Muscle layer of duodenum (tissue), 2 donors: ENCODE measurements around the gene ETNK2.

ENCODE experiments used
- H3K27ac ChIP-seq: one replicate; pipeline ENCODE4 v1.7.0; 2013; ENCODE audit warnings: mild to moderate bottlenecking, low read length
- H3K27me3 ChIP-seq: one replicate; pipeline ENCODE4 v1.7.0; 2013; ENCODE audit warnings: low read depth, mild to moderate bottlenecking, control low read depth, low read length
- H3K36me3 ChIP-seq, 2 donors: one replicate each; pipeline ENCODE4 v1.7.0; 2013; ENCODE audit warnings: low read length in 2 of 2, control low read depth in 1 of 2, mild to moderate bottlenecking in 1 of 2; ENCODE audit not compliant: insufficient read depth in 2 of 2, control insufficient read depth in 1 of 2
- H3K4me1 ChIP-seq, 2 donors: one replicate each; pipeline ENCODE4 v1.7.0; 2013; ENCODE audit warnings: low read length in 2 of 2, mild to moderate bottlenecking in 2 of 2, control low read depth in 1 of 2, moderate library complexity in 1 of 2; ENCODE audit not compliant: insufficient read depth in 2 of 2, control insufficient read depth in 1 of 2
- H3K4me3 ChIP-seq, 2 donors: one replicate each; pipeline ENCODE4 v1.7.0; 2013; ENCODE audit warnings: low read length in 2 of 2, low read depth in 1 of 2, mild to moderate bottlenecking in 1 of 2
- H3K9me3 ChIP-seq, 2 donors: one replicate each; pipeline ENCODE4 v1.7.0; 2013; ENCODE audit warnings: low read length in 2 of 2, control low read depth in 1 of 2, mild to moderate bottlenecking in 1 of 2; ENCODE audit not compliant: control insufficient read depth in 1 of 2
- donor health status: healthy.

ETNK2 gene

GRCh38 chr1:204192046-204192445 is 40.2 kb upstream of the ETNK2 start:
- no peak overlapping the region for H3K27ac ChIP-seq
- peaks cover 7% of the 10 kb centered on the region for H3K27me3 ChIP-seq
- no peaks in the 10 kb centered on the region for H3K9me3 ChIP-seq
- H3K36me3 ChIP-seq, result no peaks in the 10 kb centered on the region
- no peak overlapping the region for H3K4me3 ChIP-seq
- no peaks in the 10 kb centered on the region for H3K4me1 ChIP-seq

- Histone ChIP-seq H3K27me3 (peaks cover 7% of the 10 kb centered on the region), H3K36me3 (no peaks in the 10 kb centered on the region), H3K27ac (no peak overlapping the region), H3K4me1 (no peaks in the 10 kb centered on the region), H3K4me3 (no peak overlapping the region), H3K9me3 (no peaks in the 10 kb centered on the region)
Observed at GRCh38 chr1:204191456-204191855, 39.6 kb upstream of the ETNK2 start.

GRCh38 chr1:204190212-204191211 is 38.7 kb upstream of the ETNK2 start:
- H3K4me3 ChIP-seq, result no peak overlapping the region
- no peaks in the 10 kb centered on the region for H3K4me1 ChIP-seq
- peaks cover 7% of the 10 kb centered on the region for H3K27me3 ChIP-seq
- no peaks in the 10 kb centered on the region for H3K9me3 ChIP-seq
- H3K36me3 ChIP-seq, result no peaks in the 10 kb centered on the region
- H3K27ac ChIP-seq, result no peak overlapping the region

- Histone ChIP-seq H3K9me3 (no peaks in the 10 kb centered on the region), H3K27me3 (peaks cover 7% of the 10 kb centered on the region), H3K36me3 (no peaks in the 10 kb centered on the region), H3K27ac (no peak overlapping the region), H3K4me3 (no peak overlapping the region), H3K4me1 (no peaks in the 10 kb centered on the region)
Observed at GRCh38 chr1:204188959-204189639, 37.3 kb upstream of the ETNK2 start.

GRCh38 chr1:204186597-204186996 is 34.8 kb upstream of the ETNK2 start:
- Histone ChIP-seq H3K27me3 (peaks cover 7% of the 10 kb centered on the region), H3K27ac (no peak overlapping the region), H3K4me1 (no peaks in the 10 kb centered on the region)

GRCh38 chr1:204181116-204181515 is 29.3 kb upstream of the ETNK2 start:
- Histone ChIP-seq H3K36me3 (no peaks in the 10 kb centered on the region), H3K9me3 (no peaks in the 10 kb centered on the region), H3K27me3 (no peaks in the 10 kb centered on the region), H3K27ac (no peak overlapping the region), H3K4me3 (no peak overlapping the region), H3K4me1 (no peaks in the 10 kb centered on the region)

More at GRCh38 chr1:204186597-204186996, 34.8 kb upstream of the ETNK2 start:
- Histone ChIP-seq H3K4me3 (no peak overlapping the region), H3K36me3 (no peaks in the 10 kb centered on the region), H3K9me3 (no peaks in the 10 kb centered on the region)

GRCh38 chr1:204180133-204180532 is 28.3 kb upstream of the ETNK2 start:
- no peaks in the 10 kb centered on the region for H3K4me1 ChIP-seq
- H3K27ac ChIP-seq, result no peak overlapping the region
- H3K27me3 ChIP-seq, result no peaks in the 10 kb centered on the region
- H3K9me3 ChIP-seq, result no peaks in the 10 kb centered on the region
- no peaks in the 10 kb centered on the region for H3K36me3 ChIP-seq
- no peak overlapping the region for H3K4me3 ChIP-seq

- Histone ChIP-seq H3K4me1 (no peaks in the 10 kb centered on the region), H3K27me3 (no peaks in the 10 kb centered on the region), H3K36me3 (no peaks in the 10 kb centered on the region), H3K4me3 (no peak overlapping the region), H3K9me3 (no peaks in the 10 kb centered on the region), H3K27ac (no peak overlapping the region)
Observed at GRCh38 chr1:204178487-204179281, 26.8 kb upstream of the ETNK2 start.

GRCh38 chr1:204177133-204177532 is 25.3 kb upstream of the ETNK2 start:
- Histone ChIP-seq H3K27ac (no peak overlapping the region), H3K36me3 (no peaks in the 10 kb centered on the region), H3K4me1 (no peaks in the 10 kb centered on the region), H3K9me3 (no peaks in the 10 kb centered on the region), H3K4me3 (no peak overlapping the region), H3K27me3 (no peaks in the 10 kb centered on the region)

GRCh38 chr1:204176049-204176448 is 24.2 kb upstream of the ETNK2 start:
- no peak overlapping the region for H3K4me3 ChIP-seq

GRCh38 chr1:204174958-204175357 is 23.1 kb upstream of the ETNK2 start:
- no peak overlapping the region for H3K4me3 ChIP-seq
- no peaks in the 10 kb centered on the region for H3K4me1 ChIP-seq
- H3K36me3 ChIP-seq, result no peaks in the 10 kb centered on the region

More at GRCh38 chr1:204176049-204176448, 24.2 kb upstream of the ETNK2 start:
- H3K27ac ChIP-seq, result no peak overlapping the region
- no peaks in the 10 kb centered on the region for H3K36me3 ChIP-seq
- no peaks in the 10 kb centered on the region for H3K4me1 ChIP-seq
- H3K9me3 ChIP-seq, result no peaks in the 10 kb centered on the region
- H3K27me3 ChIP-seq, result no peaks in the 10 kb centered on the region

More at GRCh38 chr1:204174958-204175357, 23.1 kb upstream of the ETNK2 start:
- no peaks in the 10 kb centered on the region for H3K27me3 ChIP-seq
- H3K9me3 ChIP-seq, result peaks cover 0 to 9% of the 10 kb centered on the region in 2 donors
- H3K27ac ChIP-seq, result no peak overlapping the region
